K562 (cell line): Measurements from ENCODE around the gene PREX1. TPM values are rescaled to one million over a fixed set of nuclear protein-coding genes. Genes with fewer than 3 reads are reported as not detected.

Source experiments
- ARID4B ChIP-seq: sonication (generic); formaldehyde crosslinking; IDR thresholded peaks from 2 replicates; pipeline ENCODE4 v1.8.0; 2022; ENCODE audit warnings: mild to moderate bottlenecking, missing genetic modification reagents
- CEBPG ChIP-seq, 3 experiments: fragments of 200-800 bp in 1 of 3; sonication (Bioruptor generic) in 1 of 3; sonication (generic) in 1 of 3; formaldehyde crosslinking in 1 of 3; IDR thresholded peaks in 2 of 3; conservative IDR thresholded peaks in 1 of 3; 2 replicates each; pipeline versions ENCODE4 v1.6.1 to v1.8.0; 2016 to 2022; ENCODE audit warnings: missing compliant biosample characterization in 2 of 3, missing genetic modification characterization in 2 of 3, mild to moderate bottlenecking in 1 of 3, missing genetic modification reagents in 1 of 3
- CREB1 ChIP-seq, 2 experiments: sonication (generic) in 1 of 2; formaldehyde crosslinking in 1 of 2; IDR thresholded peaks; 2 replicates each; pipeline versions ENCODE4 v1.6.1 to v1.8.0; 2012 to 2022; ENCODE audit warnings: inconsistent platforms in 1 of 2, mild to moderate bottlenecking in 1 of 2, missing genetic modification reagents in 1 of 2, moderate library complexity in 1 of 2
- DLX4 ChIP-seq: fragments of 250-450 bp; sonication (Bioruptor Pico); IDR thresholded peaks from 2 replicates; pipeline ENCODE4 v1.6.1; 2021; ENCODE audit warnings: mild to moderate bottlenecking
- EHMT2 ChIP-seq: fragments of 450-650 bp; IDR thresholded peaks from 2 replicates; pipeline ENCODE4 v1.6.1; 2018; ENCODE audit warnings: antibody characterized with exemption
- ELF2 ChIP-seq: fragments of 250-450 bp; sonication (Bioruptor Pico); IDR thresholded peaks from 2 replicates; pipeline ENCODE4 v1.5.0; 2021; ENCODE audit warnings: mild to moderate bottlenecking
- HDAC6 ChIP-seq: IDR thresholded peaks from 2 replicates; pipeline ENCODE4 v1.6.1; 2012; ENCODE audit warnings: low read depth, mild to moderate bottlenecking, control low read depth, inconsistent platforms, low read length, moderate library complexity
- HIVEP1 ChIP-seq: fragments of 250-450 bp; sonication (Bioruptor Pico); IDR thresholded peaks from 2 replicates; pipeline ENCODE4 v1.4.0; 2020; ENCODE audit warnings: mild to moderate bottlenecking
- MEF2D ChIP-seq: conservative IDR thresholded peaks from 2 replicates; pipeline ENCODE4 v1.6.1; 2016; ENCODE audit warnings: low read depth, missing genetic modification characterization, missing compliant biosample characterization
- MTA2 ChIP-seq: fragments of 450-650 bp; IDR thresholded peaks from 2 replicates; pipeline ENCODE4 v1.6.1; 2016; ENCODE audit warnings: low read depth
- MXD1 ChIP-seq: fragments of 250-450 bp; sonication (Bioruptor Pico); IDR thresholded peaks from 2 replicates; pipeline ENCODE4 v1.8.0; 2021; ENCODE audit warnings: borderline replicate concordance, mild to moderate bottlenecking, moderate library complexity; ENCODE audit not compliant: poor library complexity, severe bottlenecking
- NR2F6 ChIP-seq: fragments of 450-650 bp; formaldehyde crosslinking; IDR thresholded peaks from 2 replicates; pipeline ENCODE4 v1.4.0; 2020; ENCODE audit warnings: mild to moderate bottlenecking
- RFX7 ChIP-seq: fragments of 250-450 bp; sonication (Bioruptor Pico); IDR thresholded peaks from 2 replicates; pipeline ENCODE4 v1.5.1; 2021; ENCODE audit warnings: mild to moderate bottlenecking
- TAL1 ChIP-seq: fragments of 450-650 bp; IDR thresholded peaks from 2 replicates; pipeline ENCODE4 v1.6.1; 2016; ENCODE audit warnings: mild to moderate bottlenecking
- TEAD1 ChIP-seq, 2 experiments: fragments of 450-650 bp in 1 of 2; sonication (generic) in 1 of 2; formaldehyde crosslinking; IDR thresholded peaks; 2 replicates each; pipeline versions ENCODE4 v1.4.0 to v1.8.0; 2020 to 2022; ENCODE audit warnings: mild to moderate bottlenecking in 2 of 2, missing genetic modification reagents in 1 of 2
- THAP7 ChIP-seq: fragments of 250-450 bp; sonication (Bioruptor Pico); IDR thresholded peaks from 2 replicates; pipeline ENCODE4 v1.5.0; 2021
- U2AF1 ChIP-seq: fragments of 200-400 bp; formaldehyde crosslinking; optimal IDR thresholded peaks from 2 replicates; pipeline ENCODE3; 2017; ENCODE audit warnings: mild to moderate bottlenecking, low read depth, low read length, moderate library complexity
- ZBTB26 ChIP-seq: fragments of 450-650 bp; formaldehyde crosslinking; IDR thresholded peaks from 2 replicates; pipeline ENCODE4 v1.4.0; 2022; ENCODE audit warnings: missing genetic modification characterization
- ZFP1 ChIP-seq: fragments of 450-650 bp; formaldehyde crosslinking; IDR thresholded peaks from 2 replicates; pipeline ENCODE4 v1.4.0; 2020; ENCODE audit warnings: mild to moderate bottlenecking, mixed read lengths
- ZNF140 ChIP-seq: fragments of 250-450 bp; sonication (Bioruptor Pico); IDR thresholded peaks from 2 replicates; pipeline ENCODE4 v1.8.0; 2021; ENCODE audit warnings: moderate library complexity, mild to moderate bottlenecking, inconsistent platforms
- ZNF175 ChIP-seq: fragments of 200-800 bp; sonication (Bioruptor generic); IDR thresholded peaks from 2 replicates; pipeline ENCODE4 v1.6.1; 2016; ENCODE audit warnings: low read depth, mild to moderate bottlenecking, missing genetic modification characterization, missing compliant biosample characterization
- ZNF584 ChIP-seq: fragments of 200-800 bp; sonication (Bioruptor generic); IDR thresholded peaks from 2 replicates; pipeline ENCODE4 v1.6.1; 2016; ENCODE audit warnings: low read depth, mild to moderate bottlenecking, missing genetic modification characterization, missing compliant biosample characterization
- polyA plus RNA-seq, 8 experiments: library from polyadenylated mRNA; depleted of rRNA in 4 of 8; stranded (reverse) in 5 of 8; unstranded in 3 of 8; fragments of >200 nt; fragmentation: Nextera tagmentation in 2 of 8; fragmentation: Illumina TruSeq in 1 of 8; extraction: Ambion mirVana in 2 of 8; extraction: Trizol in 1 of 8; gene quantifications; 2 replicates each; pipeline versions ENCODE4 v1.2.1 to v1.2.3, GENCODE V29; 2011 to 2014; ENCODE audit warnings: inconsistent platforms in 1 of 8, missing spikeins in 1 of 8
- total RNA-seq, 7 experiments: library from RNA; depleted of rRNA in 6 of 7; stranded (reverse); fragments of >200 nt in 6 of 7; fragmentation: Illumina TruSeq in 2 of 7; extraction: Trizol in 2 of 7; gene quantifications; 2 replicates each; pipeline versions ENCODE4 v1.2.1 to v1.2.3, GENCODE V29; 2011 to 2021; ENCODE audit warnings: low replicate concordance in 1 of 7

Gene PREX1
- total and polyA plus RNA-seq, 9 of the 15 experiments (the other 6 are each of a cell fraction or from before 2014, with no cell fraction given): 0.37 to 10.4 (median 4.8) TPM

GRCh38 chr20:48771542-48771941, 56.3 kb downstream of the PREX1 start (continued):
- TF ChIP-seq ARID4B (CRISPR knock-in tag): no peak
- peak; percentile 52; the same call in 1 of the 2 replicates for TF ChIP-seq MTA2
- TF ChIP-seq ZNF584 (CRISPR knock-in tag): no peak
- TF ChIP-seq TAL1: peak; percentile 62
- TF ChIP-seq DLX4: no peak
- TF ChIP-seq MXD1: no peak
- no peak for TF ChIP-seq U2AF1
- no peak for TF ChIP-seq EHMT2
- no peak for TF ChIP-seq NR2F6
- TF ChIP-seq CREB1 (IDR thresholded peaks at IDR 0.05): no peak
- no peak for TF ChIP-seq CREB1 (CRISPR knock-in tag; IDR thresholded peaks at IDR 0.05)
- no peak for TF ChIP-seq CEBPG (CRISPR knock-in tag; IDR thresholded peaks at IDR 0.05)
- no peak for TF ChIP-seq CEBPG (tag; conservative IDR thresholded peaks at IDR 0.05 in 1 of 2, IDR thresholded peaks at IDR 0.05 in 1 of 2)
- TF ChIP-seq ZNF140 (CRISPR knock-in tag): no peak
- no peak for TF ChIP-seq ZFP1 (CRISPR knock-in tag)
- no peak for TF ChIP-seq RFX7 (CRISPR knock-in tag)
- no peak for TF ChIP-seq THAP7 (CRISPR knock-in tag)
- TF ChIP-seq TEAD1 (CRISPR knock-in tag; IDR thresholded peaks at IDR 0.05): peak in 1 of 2 experiments; percentile 80; a peak in 2 of 4 replicates
- TF ChIP-seq ZBTB26 (CRISPR knock-in tag): no peak
- no peak for TF ChIP-seq HDAC6
- no peak for TF ChIP-seq ZNF175
- TF ChIP-seq ELF2: no peak
- 0 out of 2 replicates have a peak, but pooled peaks have one; percentile 23 for TF ChIP-seq MEF2D
- no peak for TF ChIP-seq HIVEP1 (CRISPR knock-in tag)
